ENCODE data around the gene PTPRO. TPM values are rescaled to one million over a fixed set of nuclear protein-coding genes. Genes with fewer than 3 reads are reported as not detected.

The PTPRO gene
- total RNA-seq, 4 donors from 2014 or later: 0.10 to 1.1 (median 0.32) TPM

DNA sequence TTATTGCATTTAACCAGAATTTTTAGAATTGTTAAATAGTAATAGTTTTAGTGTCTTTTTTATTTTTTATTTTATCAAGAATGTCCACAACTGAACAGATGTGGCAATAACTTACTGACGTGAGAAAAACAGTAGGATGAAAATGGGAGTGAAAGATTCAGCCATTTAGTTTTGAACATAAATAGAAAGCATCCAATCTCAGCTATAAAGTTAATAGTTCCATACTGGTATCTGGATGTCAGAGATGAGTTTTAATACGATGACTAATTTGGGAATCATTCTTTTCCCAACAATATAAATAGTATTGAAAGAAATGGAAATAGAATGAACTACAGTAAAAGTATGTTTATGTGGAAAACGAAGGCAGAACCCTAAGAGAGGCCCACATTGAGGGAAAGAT is 307.5 kb downstream of the PTPRO start:
- Histone ChIP-seq H3K27ac (peak overlapping the region; percentile 64 to 91 (median 86)), H3K9me3 (no peaks in the 10 kb centered on the region), H3K27me3 (no peaks in the 10 kb centered on the region), H3K36me3 (peaks cover 0 to 4% of the 10 kb centered on the region in 2 donors), H3K4me3 (replicated peaks in 1 of 3) (no peak overlapping the region), H3K4me1 (peaks cover 12 to 33% of the 10 kb centered on the region in 2 donors)
- DNase-seq: no peak
- TF ChIP-seq CTCF (IDR thresholded peaks at IDR 0.05) (no peak), POLR2A (IDR thresholded peaks at IDR 0.05) (no peak)
- 73 to 83% methylated on average over 3 of the region's 3 CpGs for WGBS, 2 donors
- intact Hi-C loops (cut with DNase I): no loop called here

- no peak for DNase-seq
- intact Hi-C loops (cut with DNase I): no loop called here
- no peak for TF ChIP-seq CTCF (IDR thresholded peaks at IDR 0.05)
- Histone ChIP-seq H3K36me3 (peaks cover 0 to 4% of the 10 kb centered on the region in 2 donors), H3K4me3 (replicated peaks in 1 of 3) (no peak overlapping the region), H3K27me3 (no peaks in the 10 kb centered on the region), H3K4me1 (peaks cover 12 to 33% of the 10 kb centered on the region in 2 donors), H3K27ac (peak overlapping the region; percentile 64 to 91 (median 86)), H3K9me3 (no peaks in the 10 kb centered on the region)
- WGBS, 2 donors: 81 to 89% methylated on average over 6 of the region's 6 CpGs
These were observed 308.9 kb downstream of the PTPRO start for GRCh38 chr12:15631007-15631715.

DNA sequence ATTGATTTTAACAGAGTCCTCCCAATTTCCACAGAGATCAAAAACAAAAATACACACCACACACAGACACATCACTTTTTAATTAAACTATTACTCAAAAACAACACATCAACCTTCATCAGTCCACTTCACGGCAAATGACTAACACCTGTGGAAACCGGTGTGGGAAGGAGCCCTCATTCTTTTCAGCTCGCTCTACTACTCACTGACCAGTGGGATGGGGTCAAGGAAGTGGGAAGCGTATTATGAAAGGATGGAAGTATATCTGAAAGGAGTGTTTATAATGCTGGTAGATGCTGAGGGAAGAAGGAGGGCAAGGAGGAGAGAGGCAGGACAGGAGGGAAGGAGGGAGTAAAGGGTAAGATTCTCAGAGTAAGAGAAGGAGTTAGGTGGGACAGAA is 310.4 kb downstream of the PTPRO start:
- H3K27ac ChIP-seq: peak overlapping the region in 1 of 3 donors; percentile 18
- intact Hi-C loops (cut with DNase I): no loop called here
- no peaks in the 10 kb centered on the region for H3K9me3 ChIP-seq

GRCh38 chr12:15633201-15633600 is 310.9 kb downstream of the PTPRO start:
- no peak for DNase-seq
- peaks cover 0 to 4% of the 10 kb centered on the region in 2 donors for H3K36me3 ChIP-seq
- intact Hi-C loops (cut with DNase I): no loop called here
- peaks cover 10 to 25% of the 10 kb centered on the region in 2 donors for H3K4me1 ChIP-seq
- WGBS, 2 donors: 95 to 100% methylated on average over 1 of the region's 1 CpG
- H3K4me3 ChIP-seq (replicated peaks in 1 of 3): no peak overlapping the region
- H3K9me3 ChIP-seq: no peaks in the 10 kb centered on the region
- H3K27ac ChIP-seq: peak overlapping the region in 1 of 3 donors; percentile 18
- H3K27me3 ChIP-seq: no peaks in the 10 kb centered on the region
- no peak for TF ChIP-seq CTCF (IDR thresholded peaks at IDR 0.05)
- TF ChIP-seq POLR2A (IDR thresholded peaks at IDR 0.05): no peak

More for the DNA sequence above, 310.4 kb downstream of the PTPRO start:
- Histone ChIP-seq H3K27me3 (no peaks in the 10 kb centered on the region), H3K4me3 (replicated peaks in 1 of 3) (no peak overlapping the region), H3K4me1 (peaks cover 11 to 30% of the 10 kb centered on the region in 2 donors), H3K36me3 (peaks cover 0 to 4% of the 10 kb centered on the region in 2 donors)
- no peak for DNase-seq
- TF ChIP-seq POLR2A (IDR thresholded peaks at IDR 0.05) (no peak), CTCF (IDR thresholded peaks at IDR 0.05) (no peak)
- WGBS, 2 donors: 92 to 94% methylated on average over 4 of the region's 4 CpGs

GRCh38 chr12:15634010-15634683 is 311.8 kb downstream of the PTPRO start:
- no peaks in the 10 kb centered on the region for H3K27me3 ChIP-seq
- no peak for DNase-seq
- TF ChIP-seq CTCF (IDR thresholded peaks at IDR 0.05): no peak
- peaks cover 0 to 4% of the 10 kb centered on the region in 2 donors for H3K36me3 ChIP-seq
- 83 to 88% methylated on average over 4 of the region's 4 CpGs for WGBS, 2 donors
- peaks cover 12 to 20% of the 10 kb centered on the region in 2 donors for H3K4me1 ChIP-seq
- no peak overlapping the region for H3K4me3 ChIP-seq (replicated peaks in 1 of 3)
- intact Hi-C loops (cut with DNase I): no loop called here
- peak overlapping the region; percentile 8 to 24 (median 18) for H3K27ac ChIP-seq
- H3K9me3 ChIP-seq: no peaks in the 10 kb centered on the region
